NB4 (cell line): ENCODE results near the gene TAF8.
"Not testable (repeated sequence)": the region's sequence is repeated elsewhere in the genome, so short reads cannot be mapped to it uniquely, and the experiment has no call there.

Experiments used
- DNase-seq: peaks from one replicate; pipeline ENCODE4 v3.0.0; 2010; ENCODE audit warnings: low read depth
- H3K4me3 ChIP-seq: one replicate; pipeline ENCODE4 v1.5.1; 2011; ENCODE audit warnings: mild to moderate bottlenecking, low read depth, low read length, moderate library complexity
- CTCF ChIP-seq: IDR thresholded peaks from one replicate; pipeline ENCODE4 v1.5.1; 2012; ENCODE audit warnings: low read depth, low read length
- MYC ChIP-seq: IDR thresholded peaks from 2 replicates; pipeline ENCODE4 v1.6.1; 2011; ENCODE audit warnings: low read depth, low read length
- POLR2A ChIP-seq: IDR thresholded peaks from 2 replicates; pipeline ENCODE4 v1.6.1; 2011; ENCODE audit warnings: mild to moderate bottlenecking; ENCODE audit not compliant: insufficient read length; ENCODE audit errors: extremely low read depth
- TF ChIP-seq, protein P1 (sequence below): IDR thresholded peaks from 2 replicates; pipeline ENCODE4 v1.6.1; 2011; ENCODE audit warnings: low read depth, low read length

Gene TAF8

DNA sequence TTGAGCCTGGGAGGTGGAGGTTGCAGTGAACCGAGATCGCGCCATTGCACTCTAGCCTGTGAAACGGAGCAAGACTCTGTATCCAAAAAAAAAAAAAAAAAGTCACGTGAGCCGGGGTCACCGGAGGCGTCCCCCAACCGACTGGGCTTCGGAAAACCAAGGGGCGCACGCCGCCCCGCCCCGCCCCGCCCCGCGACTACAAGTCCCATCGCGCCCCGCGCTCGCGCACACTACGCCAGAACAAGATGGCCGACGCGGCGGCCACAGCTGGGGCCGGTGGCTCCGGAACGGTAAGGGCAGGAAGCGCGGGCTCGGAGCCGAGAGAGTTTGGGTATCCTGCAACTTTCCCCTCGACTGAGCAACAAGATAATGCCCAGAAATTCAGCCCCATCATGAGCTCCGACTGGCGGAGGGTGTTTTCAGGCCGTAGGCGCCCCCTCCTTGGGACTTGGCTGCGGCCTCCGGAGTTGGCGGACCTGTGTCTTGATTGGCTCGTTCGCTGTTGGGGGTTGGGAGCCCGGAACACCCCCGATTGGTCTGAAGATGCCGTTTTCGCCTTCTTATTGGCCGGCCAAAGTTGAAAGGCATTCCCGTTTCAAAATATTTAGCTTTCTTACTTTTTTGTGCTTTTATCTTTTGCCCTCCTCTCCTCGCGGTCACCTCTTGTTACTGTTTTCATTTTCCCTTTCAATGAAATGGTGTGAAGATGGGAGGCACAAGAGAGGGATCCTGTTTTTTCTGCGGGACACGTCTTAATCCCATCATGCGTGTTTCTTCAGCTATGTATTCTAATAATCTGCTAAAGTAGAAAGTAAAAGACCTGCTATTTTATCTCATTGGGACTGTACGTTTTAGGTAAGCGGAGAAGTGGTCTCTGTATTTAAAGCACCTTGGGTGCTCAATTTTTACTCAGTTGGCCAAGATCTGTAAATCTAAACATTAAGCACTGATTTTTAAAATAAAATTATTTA is at the start of gene TAF8:
Gene TAF8 (plus strand): TSS at position 228 of the 971 bp plus-strand sequence. CDS start 18 bp downstream, at position 246.
- DNase-seq: peak; percentile 95
- TF ChIP-seq, protein P1, sequence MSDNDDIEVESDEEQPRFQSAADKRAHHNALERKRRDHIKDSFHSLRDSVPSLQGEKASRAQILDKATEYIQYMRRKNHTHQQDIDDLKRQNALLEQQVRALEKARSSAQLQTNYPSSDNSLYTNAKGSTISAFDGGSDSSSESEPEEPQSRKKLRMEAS: peak; percentile 44
- TF ChIP-seq CTCF (no peak), POLR2A (peak; percentile 89), MYC (peak; percentile 72; the same call in 1 of the 2 replicates)
- H3K4me3 ChIP-seq: peak within 1 kb of the TSS; percentile 83

GRCh38 chr6:42001506-42001905 is 48.8 kb upstream of the TAF8 start:
- no peak for DNase-seq
- TF ChIP-seq MYC (no peak), CTCF (no peak), POLR2A (no peak)
- TF ChIP-seq, protein P1: no peak
- H3K4me3 ChIP-seq: no peak overlapping the region

DNA sequence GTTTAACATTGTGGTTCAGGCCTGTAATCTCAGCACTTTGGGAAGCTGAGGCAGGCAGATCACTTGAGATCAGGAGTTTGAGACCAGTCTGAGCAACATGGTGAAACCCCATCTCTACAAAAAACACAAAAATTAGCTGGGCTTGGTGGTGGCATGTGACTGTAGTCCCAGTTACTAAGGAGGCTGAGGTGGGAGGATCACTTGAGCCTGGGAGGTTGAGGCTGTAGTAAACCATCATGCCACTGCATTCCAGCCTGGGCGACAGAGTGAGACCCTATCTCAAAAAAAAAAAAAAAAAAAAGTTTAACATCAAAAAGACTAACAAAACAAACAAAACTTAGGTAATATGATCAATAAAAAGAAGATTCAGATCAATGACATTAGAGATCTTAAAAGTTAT is 46.7 kb upstream of the TAF8 start:
- not testable (repeated sequence) for DNase-seq, H3K4me3 ChIP-seq

DNA sequence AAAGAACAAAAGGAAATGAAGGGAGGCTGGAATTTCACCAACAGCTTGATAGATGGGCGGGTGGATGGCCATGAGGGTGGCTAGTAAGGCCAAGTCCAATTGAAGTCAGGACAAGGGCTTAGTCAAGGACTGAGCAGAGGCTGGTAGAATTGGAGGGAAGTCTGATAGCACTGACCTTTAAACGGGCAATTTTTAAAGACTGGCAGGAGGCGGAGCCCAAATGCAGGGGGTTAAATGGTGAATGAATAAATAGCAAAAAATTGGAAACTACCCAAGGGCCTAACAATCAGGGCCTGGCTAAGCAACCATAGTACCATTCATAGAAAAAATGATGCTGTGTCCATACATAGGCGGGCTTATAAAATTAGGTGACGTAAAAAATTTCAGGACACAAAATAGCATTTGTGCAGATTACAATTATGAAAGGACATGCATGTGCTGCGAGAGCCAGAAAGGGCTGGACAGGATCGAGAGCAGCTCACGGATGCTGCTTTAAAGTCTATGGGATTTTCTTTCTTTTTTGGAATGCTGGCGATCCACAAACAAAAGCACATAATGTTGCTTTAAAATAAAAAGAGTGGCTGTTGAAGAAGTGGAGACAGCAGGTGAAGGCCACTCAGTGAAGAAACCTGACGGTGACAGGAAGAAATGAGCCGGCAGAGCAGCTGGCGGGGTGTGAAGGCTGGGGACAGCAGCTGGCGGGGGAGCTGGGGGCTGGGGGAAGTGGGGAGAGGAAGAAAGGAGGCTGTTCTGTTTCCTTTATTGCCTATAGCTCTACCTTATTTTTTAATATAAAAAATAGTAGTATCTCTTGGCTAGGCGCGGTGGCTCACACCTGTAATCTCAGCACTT is 42.8 kb upstream of the TAF8 start:
- peak; percentile 59 for DNase-seq
- TF ChIP-seq CTCF: no peak
- no peak overlapping the region for H3K4me3 ChIP-seq

GRCh38 chr6:42008138-42008528 is 42.2 kb upstream of the TAF8 start:
- not testable (repeated sequence) for H3K4me3 ChIP-seq, DNase-seq

DNA sequence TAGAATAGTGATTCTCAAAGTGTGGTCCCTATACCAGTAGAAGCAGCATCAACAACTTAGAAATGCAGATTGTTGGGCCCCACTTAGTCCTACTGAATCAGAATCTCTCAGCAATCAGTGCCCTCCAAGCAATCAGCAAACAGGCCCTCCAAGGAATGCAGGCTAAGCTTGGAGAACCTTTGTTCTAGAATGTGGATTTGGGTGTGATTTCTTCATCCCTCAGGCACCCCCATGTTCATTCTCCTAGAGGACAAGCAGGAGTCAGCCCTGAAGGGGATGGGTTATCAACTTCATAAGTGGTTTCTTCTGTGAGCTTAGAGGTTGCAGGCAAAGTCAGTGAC is 40.5 kb upstream of the TAF8 start:
- TF ChIP-seq POLR2A: no peak
- TF ChIP-seq CTCF: no peak
- no peak for TF ChIP-seq MYC
- TF ChIP-seq, protein P1: no peak
- no peak for DNase-seq
- no peak overlapping the region for H3K4me3 ChIP-seq
